Measurements from ENCODE around the gene PHACTR1.
A peak's percentile ranks its signal among the peaks of the same experiment; 100 is the strongest.

Gene PHACTR1

DNA sequence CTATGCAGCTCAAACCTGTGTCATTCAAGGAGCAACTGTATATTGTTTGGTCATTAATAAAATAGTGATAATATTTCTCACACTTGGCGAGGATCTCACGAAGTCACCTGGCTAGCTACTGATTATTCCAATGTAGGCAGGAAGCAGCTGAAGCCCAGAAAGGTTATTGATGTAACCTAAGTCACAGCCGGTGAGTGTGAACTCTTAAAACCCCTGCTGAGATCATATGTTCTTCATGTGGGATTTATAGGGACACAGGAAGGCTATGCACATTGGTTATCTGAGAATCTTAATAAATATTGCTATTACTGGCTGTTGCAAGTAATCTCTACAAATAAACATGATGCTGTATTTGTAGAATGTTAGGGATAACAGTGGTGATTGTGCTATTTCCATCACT, 450.3 kb downstream of the PHACTR1 start:
- no peak for DNase-seq

DNA sequence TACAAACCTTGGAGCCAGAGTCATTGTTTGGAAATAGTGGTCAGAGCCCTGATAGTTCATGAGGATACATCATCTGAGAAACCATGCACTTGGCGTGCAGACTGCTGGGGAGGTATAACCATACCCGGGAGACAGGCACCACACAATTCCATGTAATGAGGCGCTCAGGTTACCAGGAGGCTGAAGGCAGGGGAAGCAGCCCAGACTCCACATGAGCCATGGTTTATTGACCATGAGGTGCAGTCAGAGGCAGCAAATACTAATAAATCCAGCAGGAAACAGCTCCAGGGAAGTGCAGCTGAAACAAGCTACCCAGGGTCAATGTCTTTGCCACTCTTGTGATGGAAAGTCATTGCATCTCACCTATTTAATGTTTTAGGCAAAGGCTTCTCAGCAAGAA, 455.7 kb downstream of the PHACTR1 start:
- DNase-seq, result no peak

DNA sequence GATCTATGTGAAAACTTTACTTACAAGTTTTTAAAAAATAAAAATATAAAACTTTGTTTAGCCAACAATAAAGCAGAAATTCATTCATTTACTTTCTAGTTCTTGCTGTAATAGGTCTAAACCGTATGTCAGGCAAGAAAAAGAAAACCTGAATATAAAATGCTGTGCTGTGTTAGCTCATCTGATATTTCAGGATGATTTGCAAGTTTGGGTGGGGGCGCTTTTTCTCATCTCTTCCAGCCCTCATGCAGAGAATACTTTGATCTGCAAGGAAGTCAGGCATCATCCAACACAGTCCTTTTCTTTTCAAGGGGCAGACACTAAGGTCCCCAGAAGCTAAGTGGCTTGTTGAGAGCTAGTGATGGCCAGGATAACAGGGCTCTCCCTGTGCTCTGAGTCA, 458.5 kb downstream of the PHACTR1 start:
- DNase-seq, result no peak

DNA sequence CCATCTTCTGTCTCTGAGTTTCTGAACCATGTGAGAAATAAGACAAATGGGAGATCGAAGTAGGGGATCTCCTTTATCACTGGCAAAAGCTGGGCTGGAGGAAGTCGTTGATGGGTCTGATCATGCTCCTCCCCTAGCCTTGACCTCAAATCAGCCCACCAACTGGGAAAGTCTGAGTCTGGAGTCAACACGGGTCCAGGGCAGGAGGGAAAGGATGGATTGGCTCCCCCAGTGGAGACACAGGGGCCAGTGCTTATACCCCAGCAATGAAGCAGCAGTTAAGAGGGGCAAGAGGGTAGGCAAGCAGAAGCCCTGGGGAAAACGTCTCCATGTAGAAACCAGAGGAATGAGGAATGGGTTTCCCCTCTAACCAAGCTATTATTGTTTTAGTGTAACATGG, 459.2 kb downstream of the PHACTR1 start:
- no peak for DNase-seq

DNA sequence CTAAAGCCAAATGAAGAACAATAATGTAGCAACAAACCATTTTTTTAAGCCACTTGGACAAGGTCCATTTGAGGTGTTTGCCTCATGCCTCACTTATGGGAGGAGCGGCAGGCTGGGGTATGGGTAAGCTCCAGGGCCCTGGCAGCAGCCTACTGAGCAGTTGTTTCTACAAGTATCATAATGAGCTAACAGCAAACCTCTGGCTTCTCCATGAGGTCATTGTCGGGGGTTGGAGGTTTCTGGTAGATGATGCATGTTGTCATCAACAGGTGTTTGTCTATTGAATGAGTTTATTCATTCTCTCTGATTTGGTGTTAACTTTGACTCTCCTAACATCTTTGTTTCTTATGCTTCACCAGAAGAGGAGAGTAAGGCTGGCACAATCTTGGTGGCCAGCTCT, 461.1 kb downstream of the PHACTR1 start:
- DNase-seq, result no peak

DNA sequence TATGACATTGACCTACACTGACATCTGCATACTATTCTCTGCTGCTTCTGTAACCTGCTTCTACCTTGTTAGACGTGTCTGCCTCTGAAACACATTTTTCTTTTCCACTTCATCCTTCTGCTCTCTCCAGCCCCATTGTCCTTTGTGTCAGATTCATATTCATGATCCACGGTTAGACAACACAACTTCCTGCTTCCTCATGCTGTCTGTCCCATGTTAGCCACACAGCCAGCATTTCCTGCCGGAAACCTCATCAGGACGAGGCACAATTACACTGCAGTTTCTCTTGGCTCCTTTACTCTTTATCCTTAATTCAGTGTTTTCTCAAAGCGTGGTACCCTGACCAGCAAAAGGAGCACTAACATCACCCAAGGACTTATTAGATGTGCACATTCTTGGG, 461.5 kb downstream of the PHACTR1 start:
- DNase-seq, result no peak

DNA sequence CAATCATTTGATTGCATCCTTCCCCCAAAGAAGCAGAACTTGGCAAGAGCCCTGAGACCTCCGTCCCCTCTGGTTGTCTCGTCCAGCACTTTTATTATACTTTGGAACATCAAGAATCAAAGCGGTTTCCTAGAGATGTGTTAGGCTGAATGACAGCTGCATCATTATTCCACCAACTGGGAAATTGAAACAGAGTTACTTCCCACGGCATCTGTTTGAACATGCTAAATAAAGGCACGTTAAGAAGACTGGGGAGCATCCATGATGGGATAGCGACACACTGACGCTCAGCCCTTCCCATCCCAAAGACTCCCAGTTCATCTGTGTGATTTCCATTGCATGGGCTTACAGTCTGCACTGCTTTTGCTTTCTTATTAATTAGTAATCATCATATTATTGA, 464.0 kb downstream of the PHACTR1 start:
- no peak for DNase-seq

DNA sequence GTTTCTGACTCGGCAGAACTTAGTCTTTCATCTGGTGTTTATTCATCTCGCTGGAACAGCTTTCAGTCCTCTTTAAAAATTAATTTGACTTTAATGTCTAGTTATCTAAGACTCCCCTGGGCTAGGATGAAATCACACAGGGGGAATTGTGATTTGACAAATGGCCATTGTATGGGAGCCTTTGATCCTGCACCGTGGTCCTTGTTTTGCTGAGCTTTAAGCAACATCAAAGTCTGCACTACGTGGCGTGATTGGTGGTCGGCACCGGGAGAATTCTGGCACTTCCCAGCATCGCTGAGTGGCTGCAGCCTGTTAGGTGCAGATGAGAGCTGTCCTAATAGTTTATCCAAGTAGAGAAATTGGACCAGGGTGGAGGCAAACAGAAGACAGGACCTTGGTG, 464.8 kb downstream of the PHACTR1 start:
- DNase-seq, result no peak

DNA sequence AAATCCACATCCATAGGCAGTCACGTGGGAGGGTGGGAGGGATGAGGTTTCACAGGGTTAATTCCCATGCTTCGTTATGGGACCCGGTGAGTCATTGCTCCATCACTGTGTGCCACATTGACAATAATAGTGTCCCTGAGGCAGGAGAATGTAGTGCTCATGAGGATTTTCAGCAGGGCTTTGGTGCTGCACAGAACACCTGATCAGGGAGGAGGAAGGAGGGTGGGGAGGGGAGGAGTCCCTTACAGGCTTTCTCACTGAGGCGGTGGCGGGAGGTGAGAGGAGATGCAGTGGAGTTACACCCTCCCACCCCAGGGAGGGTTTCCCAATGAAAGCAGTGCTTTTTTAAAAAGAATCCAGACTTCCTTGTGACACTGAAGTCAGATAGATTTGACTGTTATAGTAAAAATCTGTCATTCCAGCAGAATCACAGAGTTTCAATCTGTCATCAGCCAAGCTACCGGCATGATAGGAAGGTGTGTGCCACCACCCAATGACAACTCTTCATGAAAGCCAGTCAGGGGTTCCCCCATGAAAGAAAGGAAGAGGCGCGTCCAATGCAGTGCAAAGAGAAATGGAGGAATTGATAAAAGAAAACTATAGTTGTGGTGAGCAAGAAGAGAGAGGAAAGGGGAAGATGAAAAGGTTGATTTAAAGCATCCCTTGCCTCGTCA, 467.0 kb downstream of the PHACTR1 start:
- DNase-seq, result no peak

DNA sequence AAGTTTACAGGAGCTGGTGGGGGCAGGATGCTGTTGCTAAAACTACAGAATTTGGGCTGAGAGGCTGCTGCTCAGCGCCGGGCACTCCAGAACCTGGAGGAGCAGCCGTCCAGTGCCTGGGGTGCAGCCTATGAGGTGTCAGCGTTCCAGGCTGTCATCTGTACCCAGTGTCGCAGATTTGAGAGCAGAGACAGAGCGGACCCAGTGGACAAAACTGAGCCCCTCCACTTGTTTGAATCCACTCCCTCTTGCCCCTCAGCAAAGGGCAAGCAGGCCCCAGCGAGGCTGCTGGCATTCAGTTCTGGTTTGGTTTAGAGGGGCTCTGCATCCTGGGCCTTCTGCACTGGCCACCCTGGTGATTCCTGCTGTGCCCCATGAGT, 467.5 kb downstream of the PHACTR1 start:
- no peak for DNase-seq

DNA sequence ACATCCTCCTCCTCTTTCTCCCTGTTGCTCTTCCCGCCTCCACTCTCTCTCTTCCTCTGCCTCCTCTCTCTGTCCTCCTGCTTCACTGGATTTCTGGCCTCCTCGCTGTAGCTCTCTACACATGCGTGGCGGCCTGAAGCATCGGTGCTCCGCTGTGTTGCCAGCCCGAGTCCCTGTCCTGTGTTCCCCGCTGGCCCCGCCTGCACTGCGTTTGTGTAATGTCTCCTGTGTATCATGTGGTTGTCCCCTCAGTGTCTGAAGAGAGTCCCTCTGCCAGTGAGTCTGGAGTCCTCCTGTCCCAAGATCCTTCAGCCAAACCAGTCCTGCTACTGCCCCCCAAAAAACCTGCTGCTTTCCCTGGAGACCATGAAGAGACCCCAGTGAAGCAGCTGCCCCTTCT, 468.0 kb downstream of the PHACTR1 start:
- no peak for DNase-seq

DNA sequence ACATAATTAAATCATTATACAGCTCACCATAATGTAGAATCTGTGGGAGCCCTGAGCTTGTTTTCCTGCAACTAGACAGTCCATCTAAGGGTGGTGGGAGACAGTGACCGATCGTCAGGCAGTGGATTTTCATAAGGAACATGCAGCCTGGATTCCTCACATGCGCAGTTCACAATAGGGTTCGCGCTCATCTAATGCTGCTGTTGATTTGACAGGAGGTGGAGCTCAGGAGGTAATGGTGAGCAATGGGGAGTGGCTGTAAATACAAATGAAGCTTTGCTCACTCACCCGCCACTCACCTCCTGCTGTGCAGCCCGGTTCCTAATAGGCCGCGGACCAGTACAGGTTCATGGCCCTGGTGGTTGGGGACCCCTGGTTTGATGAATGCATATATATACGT, 470.3 kb downstream of the PHACTR1 start:
- no peak for DNase-seq

DNA sequence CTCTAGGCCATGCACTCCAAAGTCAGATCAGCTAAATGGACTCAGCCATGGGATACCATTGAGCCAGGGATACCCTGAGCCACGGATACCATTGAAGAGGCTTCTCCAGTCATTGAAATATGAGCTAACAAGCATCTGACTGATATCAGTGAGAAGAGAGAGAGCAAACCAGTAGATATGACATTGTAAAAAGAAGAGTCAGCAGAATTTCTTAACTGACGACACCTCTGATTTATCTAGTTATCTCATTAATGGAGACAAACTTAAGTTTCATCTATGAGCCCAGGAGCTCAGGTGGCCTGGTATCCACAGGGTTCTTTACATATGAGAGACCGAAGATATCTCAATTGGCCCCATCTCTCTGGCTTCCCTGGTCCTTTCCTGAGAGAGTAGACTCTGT, 471.1 kb downstream of the PHACTR1 start:
- DNase-seq, result no peak

DNA sequence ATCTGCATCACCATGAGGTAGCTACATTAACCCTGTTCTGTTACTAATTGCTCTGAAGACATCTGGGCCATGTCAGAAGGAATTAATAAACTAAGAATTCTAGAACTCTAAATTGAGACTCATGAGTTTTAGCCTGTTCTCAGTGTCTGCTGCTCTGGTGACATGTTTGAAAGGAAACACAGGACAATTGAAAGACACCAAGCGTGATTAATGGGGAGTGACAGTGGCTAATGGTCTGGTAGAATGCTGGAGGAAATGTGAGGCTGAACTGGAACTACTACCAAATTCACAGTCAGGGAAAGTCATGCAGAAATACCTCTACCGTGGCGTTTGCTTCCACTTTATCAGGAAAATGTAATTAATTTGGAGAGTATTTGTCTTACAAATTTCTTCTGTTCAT, 471.7 kb downstream of the PHACTR1 start:
- DNase-seq, result no peak

DNA sequence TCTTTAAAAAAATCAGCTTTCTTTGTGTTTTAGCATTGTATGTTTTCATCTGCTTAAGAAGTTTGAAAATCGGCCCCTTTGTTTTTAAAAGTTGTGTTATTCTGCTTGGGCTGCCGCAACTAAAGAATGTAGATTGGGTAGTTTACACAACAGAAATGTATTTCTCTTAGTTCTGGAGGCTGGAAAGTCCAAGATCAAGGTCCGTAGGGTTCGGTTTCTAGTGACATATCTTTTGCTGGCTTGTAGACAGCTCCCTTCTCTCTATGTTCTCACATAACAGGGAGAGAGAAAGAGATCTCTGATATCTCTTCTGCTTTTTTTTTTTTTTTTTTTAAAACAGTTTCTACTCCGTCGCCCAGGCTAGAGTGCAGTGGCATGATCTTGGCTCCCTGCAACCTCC, 473.1 kb downstream of the PHACTR1 start:
- no peak for DNase-seq

DNA sequence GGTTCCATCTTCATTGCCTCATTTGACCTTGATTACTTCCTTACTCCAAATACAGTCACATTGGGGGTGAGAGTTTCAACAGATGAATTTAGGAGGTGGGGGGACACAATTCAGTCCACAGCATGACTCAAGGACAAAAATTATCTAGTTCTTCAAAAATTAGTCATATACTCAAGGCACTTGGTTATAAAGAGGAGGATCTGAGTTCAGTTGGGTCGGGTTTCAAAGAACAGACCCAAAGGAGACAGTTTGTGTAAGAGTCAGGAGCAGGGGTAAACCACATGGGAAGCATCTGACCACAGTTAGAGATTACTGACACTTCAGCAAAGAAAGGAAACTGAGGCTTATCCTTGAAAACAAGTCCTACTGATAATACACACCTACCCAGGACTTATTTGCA, 473.8 kb downstream of the PHACTR1 start:
- DNase-seq, result no peak

DNA sequence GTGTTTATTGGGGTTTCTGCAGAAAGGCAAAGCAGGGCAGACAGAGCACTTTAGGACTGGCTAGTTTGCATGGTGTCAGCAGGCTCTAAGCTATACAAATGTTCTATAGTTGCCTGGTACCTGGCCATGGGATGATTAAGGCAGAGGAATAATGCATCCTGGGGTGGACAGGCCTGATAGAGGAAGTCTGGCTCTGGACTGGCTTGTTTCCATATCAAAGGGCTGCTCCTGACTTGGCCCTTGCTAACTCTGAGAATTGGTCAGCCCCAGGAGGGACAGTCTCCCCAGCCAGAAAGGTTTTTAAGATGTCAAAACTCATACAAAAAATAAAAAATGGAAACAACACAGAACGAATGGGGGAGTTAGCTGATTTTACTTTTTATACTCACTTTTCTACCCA, 474.9 kb downstream of the PHACTR1 start:
- no peak for DNase-seq

DNA sequence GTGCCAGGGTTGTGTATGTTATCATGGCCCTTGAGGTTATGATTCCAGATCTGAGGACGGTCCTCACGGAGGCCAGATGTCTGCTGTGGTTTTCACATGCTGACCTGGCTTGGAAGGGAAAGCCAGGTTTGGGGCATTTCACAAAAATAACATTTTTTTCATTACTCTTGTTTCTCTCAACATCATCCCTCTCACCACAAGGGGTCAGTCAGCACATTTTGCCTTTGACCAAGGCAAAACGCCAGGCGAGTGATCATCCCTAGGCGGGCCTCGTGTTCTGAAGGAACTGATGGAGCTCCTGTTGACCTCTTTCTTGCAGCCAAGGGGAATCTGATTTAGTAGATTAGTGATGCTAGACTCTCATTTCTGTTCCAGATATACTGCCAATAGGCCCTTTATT, 478.3 kb downstream of the PHACTR1 start:
- DNase-seq, result peak; percentile 2

DNA sequence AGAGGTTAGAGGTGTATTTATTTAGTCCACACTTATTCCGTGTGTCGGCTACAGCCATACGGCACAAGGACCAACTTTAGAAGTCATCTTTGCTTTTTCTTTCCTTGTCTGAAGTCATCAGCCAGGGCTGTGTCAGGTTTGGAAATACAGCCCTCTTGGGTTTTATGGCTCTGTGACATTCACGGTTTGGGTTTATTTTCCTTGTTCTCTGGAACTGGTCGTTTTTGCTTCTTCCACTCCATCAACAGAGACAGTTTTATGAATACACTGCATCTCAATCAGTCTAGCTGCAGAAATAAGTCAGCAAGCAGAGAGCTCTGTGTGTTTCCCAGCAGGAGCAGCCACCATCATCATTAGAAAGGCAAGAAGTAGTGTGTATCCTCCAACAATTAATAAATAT, 479.2 kb downstream of the PHACTR1 start:
- no peak for DNase-seq

DNA sequence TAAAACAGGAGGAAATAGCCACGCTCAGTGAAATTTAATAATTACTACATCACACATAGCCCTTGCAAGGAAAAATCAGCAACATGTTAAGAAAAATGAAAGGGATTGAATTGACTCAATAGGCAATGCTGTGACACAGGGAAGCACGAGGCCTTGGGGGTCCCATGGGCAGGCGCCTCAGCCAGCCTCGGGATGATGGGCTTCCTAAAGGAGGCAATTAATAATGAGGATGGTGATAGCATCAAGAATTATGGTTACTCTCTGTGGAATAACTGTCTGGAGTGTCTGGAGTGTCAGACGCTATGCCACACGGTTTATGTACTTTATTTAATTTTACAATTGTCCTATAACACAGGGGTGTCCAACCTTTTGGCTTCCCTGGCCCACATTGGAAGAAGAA, 481.6 kb downstream of the PHACTR1 start:
- DNase-seq, result no peak

DNA sequence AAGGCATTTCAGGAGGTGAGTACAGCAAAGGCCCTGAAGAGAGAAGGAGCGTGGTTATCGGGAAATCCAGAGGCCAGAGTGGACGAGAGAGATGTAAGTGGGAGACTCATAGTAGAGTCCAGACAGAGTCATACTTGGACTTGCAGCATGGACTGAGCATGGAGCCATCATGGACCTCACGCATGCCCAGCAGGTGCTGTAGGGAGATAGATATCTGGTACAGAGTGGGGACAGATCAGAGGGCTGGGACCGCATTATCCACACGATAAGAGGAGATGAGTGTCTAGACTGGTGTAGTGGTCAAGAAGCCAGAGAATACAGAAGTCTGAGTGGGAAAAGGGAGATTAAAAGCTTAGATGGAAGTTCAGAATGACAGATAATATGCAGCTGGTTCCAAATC, 484.8 kb downstream of the PHACTR1 start:
- no peak for DNase-seq

DNA sequence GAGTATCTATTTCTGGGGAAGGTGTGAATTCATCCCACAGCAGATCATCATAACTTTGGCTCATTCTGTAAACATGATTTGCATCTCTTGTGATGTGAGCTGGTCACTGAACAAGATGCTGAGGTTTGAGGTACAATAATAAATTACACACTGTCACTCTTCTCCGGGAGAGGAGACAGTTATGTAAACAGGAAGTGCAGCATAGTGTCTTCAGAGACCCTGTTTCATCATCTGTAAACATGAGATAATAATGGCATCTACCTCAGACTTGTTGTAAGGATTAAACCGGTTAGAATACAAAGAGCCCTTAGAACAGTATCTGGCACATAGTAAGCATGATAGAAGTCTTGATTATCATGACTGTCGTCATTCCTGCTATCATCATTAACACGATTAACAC, 486.6 kb downstream of the PHACTR1 start:
- DNase-seq, result no peak

DNA sequence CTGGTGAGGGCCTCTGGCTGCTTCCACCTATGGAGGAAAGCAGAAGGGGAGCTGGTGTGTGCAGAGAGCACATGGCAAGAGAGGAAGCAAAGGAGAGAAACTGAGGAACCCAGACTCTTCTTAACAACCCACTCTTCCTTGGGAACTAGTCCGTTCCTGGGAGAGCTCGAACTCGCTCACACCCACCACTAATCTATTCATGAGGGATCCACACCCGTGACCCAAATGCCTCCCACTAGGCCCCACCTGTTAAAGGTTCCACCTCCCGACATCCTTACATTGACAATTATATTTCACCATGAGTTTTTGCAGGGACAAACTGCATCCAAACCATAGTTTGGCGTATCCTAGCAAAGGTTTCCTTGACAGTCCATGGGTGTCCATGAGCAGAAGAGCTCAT, 488.5 kb downstream of the PHACTR1 start:
- no peak for DNase-seq

DNA sequence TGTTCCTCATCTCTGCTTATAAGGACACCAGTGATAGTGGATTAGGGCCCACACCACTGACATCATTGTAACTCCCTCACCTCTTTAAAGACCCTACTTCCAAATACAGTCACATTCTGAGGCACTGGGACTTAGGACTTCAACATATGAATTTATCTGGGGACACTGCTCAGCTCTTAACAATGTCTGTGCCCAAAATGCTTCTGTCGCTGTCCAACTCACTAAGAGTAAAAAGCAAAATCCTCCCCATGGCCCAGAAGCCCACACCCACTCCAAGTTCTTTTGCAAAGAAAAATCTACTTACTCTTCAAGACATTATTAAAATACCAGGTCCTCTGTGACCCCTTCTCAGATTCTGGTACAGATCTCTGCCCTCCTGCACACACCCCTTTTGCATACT, 495.5 kb downstream of the PHACTR1 start:
- no peak for DNase-seq

DNA sequence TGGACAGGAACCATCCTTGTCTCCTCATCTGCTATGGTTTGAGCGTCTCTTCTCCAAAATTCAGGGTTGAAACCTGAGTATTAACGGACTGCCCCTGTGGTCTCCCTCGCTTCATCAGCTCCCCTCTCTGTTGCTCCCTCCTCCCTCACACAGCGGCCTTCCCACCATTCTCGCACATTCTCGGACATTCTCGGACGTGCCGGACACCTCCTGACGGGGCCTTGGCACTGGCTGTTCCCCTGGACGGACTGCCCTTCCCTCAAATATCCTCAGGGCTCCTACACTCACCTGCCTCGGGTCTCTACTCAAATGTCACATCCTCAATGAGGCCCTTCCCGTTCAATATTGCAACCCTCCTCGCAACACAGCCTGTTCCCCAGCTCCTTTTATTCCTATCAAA, 496.0 kb downstream of the PHACTR1 start:
- no peak for DNase-seq

DNA sequence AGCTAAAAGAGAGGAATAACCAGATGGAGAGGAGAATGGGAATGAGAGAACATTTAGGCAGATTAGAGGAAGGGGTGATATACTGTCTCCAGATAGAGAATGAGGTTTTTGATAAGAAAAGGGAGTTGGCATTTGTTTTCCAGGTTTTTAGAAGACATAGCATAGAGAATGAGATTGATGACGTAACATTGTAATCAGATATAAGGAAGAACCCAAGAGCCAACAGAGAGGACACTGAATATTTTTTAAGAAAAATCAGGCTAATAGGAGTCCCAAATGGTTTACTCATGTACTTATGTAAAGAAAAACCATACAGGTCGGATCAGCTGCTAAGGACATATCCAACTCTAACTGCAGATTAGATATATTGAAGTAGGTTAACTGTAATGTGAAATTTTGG, 498.8 kb downstream of the PHACTR1 start:
- no peak for DNase-seq

Measured in NK-92 treated with Interleukin-12 subunit alpha and Interleukin-12 subunit beta, amount 100 ng/mL, for 24 hours (cell line).